Activated T-cell treated with anti-CD3 and anti-CD28 coated beads for 1 hour (primary cell): ENCODE data around the gene SLC25A26.

Source experiments
- DNase-seq: peaks from one replicate; pipeline ENCODE4 v3.0.0-alpha.2; 2020; ENCODE audit warnings: low read depth

SLC25A26 gene

GRCh38 chr3:66396888-66397287 lies 176.1 kb downstream of the SLC25A26 start:
- DNase-seq, result no peak

DNA sequence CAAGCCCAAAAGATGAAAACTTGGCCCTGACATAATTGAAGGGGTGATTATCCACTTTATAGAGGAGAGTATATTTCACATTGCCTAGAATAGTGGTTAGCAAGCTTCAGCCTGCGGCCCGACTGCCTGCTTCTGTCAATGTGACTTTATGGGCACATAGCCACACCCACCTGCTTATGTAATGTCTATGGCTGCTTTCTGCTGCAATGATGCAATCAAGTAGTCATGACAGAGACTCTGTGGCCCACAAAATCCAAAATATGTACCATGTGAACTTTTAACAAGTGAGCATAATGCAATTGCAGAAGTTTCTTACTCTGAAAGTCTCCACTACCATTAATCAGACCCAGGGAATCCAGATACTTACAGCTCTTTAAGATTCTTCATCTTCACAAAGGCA lies 176.9 kb downstream of the SLC25A26 start:
- no peak for DNase-seq

DNA sequence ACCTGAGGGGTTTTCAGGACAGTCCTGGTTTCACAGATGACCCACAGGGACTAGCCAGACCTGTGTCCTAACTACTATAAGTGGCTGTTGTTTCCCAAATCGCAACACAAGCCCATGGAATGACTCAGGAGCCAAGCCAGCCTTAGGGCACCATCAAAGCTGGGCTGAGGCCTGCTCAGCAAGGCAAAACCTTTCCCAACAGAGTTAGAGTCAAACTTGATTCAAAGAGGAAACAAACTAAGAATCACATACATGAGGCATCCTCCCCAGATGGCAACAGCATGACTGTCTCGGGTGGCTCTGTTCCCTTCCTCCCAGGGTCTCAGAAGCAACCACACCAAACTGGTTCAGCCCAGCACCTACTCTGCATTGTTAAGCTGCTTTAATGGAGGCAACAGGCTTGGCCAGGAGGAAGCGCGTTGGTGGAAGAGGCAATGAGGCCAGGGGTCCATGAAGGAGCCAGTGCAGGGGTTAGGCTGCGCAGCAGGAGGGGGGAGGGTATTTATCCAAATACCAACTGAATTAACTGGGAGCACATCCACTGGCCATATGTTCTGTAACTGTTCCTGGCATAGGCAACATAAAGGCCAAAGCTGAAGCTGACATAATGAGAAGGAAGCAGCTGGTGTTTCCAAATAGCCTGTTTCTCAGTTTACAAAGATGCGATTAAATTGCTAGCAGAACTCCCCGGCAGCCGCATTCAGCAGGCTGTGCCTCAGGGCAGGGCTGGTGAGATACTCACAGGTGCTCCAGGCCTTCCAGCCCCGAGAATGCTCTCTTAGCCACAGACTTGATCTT lies 177.6 kb downstream of the SLC25A26 start:
- no peak for DNase-seq

- DNase-seq, result no peak
Observed at GRCh38 chr3:66399529-66400232, 178.9 kb downstream of the SLC25A26 start.

GRCh38 chr3:66400411-66401156 lies 179.8 kb downstream of the SLC25A26 start:
- DNase-seq, result no peak

DNA sequence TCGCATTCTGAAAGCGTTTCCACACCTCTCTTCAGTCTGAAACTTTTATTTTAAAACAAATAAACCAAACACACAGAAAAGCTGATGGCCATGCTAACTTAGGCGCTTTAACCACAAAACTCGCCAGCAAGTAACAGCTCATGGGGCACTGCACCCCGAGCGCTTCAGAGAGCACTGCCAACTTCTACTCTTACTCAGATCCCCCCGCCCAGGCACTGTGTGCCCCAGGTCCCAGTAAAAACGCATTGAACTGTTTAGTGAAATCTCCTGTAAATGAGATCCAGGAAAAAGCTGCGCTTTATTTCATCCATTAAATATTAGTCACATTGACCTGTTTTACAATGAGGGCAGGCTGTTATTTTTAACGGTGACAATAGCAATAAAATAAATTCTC lies 180.4 kb downstream of the SLC25A26 start:
- DNase-seq, result no peak

- DNase-seq, result no peak
Observed at GRCh38 chr3:66401675-66402491, 181.1 kb downstream of the SLC25A26 start.

DNA sequence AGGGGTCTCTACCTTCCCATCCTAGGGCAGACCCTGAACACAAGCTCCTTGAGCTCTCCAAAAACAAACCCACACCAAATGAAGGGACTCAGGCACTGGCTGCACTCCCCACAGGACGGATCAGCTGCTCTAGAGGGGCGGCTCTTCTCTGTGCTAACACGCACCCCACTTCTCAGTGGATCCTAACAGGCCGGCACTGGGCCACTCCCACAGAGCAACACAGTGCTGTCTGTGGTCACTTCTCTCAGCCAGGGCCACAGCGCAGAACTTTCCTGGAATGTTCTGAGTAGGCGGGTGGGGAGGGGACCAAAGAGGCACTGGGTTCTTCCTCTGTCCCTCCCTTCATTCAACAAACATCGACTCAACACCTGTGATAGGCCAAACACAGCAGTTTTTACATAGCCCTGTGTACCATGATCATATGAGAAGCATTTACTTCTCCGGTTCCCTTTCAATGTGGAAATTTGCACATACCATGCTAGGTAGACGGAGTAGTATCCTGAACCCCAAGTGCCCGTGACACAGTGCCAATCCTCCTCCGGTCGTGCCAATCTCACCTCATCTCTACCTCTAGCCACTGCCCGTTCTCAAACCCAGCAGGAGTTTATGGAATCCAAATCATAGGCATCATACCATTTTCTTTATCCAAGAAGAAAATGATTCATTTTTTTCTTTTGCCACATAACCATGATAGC lies 181.9 kb downstream of the SLC25A26 start:
- no peak for DNase-seq

DNA sequence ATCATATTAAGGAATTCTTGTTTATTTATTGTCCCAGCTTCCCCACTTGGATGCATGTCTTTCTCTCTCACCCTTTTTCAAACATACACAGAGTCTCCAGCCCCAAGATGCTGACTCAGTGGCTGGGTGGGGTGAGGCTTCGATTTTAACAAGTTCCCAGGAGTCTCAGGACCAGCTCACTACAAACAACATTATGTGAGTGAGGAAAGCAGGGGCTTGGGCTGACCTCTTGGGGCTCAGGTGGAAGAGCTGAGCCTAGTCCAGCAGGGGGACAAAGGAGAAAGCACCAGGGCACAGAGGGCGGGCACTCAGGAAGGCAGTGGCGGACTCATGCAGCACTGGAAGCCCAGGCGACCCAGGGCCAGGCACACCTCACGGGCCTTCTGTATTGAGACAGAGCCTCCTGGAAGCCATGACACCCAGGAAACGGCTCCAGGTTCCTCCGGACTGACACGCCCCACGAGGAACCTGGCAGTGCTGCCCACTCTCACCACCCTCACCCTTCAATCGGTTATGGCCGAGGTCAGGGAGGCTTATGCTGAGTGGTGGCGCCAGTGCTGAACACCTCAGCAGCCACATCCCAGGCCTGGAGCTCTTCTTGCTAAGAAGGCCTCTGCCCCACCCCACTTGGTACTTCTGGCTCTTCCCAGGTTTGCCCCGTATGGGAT lies 182.7 kb downstream of the SLC25A26 start:
- no peak for DNase-seq

- DNase-seq, result no peak
Observed at GRCh38 chr3:66404197-66404596, 183.4 kb downstream of the SLC25A26 start.

GRCh38 chr3:66404903-66405700 lies 184.3 kb downstream of the SLC25A26 start:
- DNase-seq, result no peak

DNA sequence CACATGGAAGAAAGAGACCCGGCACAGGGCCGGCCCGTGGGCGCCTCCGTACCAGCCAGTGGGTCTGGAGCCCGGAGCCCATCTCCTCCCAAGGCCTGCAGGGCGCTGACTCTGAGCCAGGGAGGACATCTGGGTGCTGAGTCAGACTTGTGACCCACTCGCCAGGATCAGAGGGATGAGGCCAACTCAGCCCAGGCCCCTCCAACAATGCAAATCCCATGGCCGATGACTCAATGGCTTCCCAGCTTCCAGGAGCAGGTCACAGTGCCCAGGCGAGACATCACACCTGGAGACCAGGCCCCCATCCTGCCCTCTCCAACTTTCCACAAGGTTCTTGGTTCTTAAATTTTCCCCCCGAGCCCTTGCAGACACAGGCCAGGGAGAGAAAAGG lies 184.9 kb downstream of the SLC25A26 start:
- DNase-seq, result no peak

GRCh38 chr3:66406163-66406562 lies 185.4 kb downstream of the SLC25A26 start:
- no peak for DNase-seq

DNA sequence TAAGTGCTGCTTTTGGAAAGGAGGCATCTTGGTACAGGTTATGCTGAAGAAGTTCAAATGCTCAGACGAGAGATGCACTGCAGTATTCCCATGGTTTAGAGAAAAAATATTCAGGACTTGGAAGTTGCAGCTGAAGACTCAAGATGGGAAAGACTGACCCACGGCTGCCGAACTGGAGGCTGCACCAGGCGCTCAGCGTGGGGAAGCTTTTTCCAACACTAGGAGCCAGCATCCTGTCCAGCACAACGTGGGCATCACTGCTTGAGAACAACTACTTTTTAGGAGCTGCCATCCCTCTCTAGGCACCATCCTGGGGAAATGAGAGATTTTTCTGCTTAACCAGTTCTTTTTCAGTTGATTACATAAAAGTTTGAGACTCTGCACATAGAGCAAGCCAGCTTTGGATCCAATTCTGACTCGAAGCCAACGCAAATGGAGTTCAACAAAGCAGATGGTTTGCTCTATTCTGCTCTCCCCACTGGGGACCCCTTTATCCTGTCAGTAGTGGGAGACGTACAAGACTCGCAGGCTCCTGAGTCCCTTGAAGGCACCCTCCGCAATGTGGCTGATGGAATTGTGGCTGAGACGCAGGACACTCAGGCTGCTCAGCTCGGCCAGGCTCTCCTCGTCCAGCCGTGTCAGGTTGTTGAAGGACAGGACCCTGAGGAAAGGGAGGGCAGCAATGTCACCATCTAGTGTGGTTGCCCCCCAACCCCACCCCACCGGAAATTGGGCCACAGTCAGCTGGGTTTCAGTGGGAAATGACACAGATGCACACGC lies 186.2 kb downstream of the SLC25A26 start:
- no peak for DNase-seq

DNA sequence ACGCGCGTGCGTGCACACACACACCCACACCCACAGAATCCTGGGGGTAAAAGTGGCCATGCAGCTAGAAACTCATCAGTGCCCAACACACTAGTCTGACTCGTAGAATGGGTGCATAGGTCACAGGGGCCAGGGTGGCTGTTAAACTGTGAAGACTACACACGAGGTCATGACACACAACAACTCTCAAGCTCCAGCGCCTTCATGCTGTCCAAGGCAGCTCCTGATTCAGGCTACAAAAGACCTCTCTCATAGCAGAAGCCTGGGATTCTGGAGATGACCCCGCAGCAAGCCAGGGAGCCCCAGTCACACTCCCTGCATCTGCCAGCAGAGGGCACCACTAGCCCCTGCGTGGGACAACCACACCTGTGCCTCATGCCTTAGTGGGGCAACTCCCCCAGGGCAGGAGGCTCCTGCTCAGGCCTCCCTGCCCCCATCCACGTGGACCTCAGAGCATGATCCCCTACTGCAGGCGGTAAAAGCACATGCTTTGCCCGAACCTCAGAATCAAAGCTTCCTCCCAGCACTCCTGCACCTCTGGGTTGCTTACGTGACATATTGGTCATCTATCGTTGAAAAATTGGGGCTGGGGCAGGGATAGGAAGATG lies 186.9 kb downstream of the SLC25A26 start:
- DNase-seq, result peak; percentile 70

GRCh38 chr3:66409771-66410754 lies 189.3 kb downstream of the SLC25A26 start:
- no peak for DNase-seq

DNA sequence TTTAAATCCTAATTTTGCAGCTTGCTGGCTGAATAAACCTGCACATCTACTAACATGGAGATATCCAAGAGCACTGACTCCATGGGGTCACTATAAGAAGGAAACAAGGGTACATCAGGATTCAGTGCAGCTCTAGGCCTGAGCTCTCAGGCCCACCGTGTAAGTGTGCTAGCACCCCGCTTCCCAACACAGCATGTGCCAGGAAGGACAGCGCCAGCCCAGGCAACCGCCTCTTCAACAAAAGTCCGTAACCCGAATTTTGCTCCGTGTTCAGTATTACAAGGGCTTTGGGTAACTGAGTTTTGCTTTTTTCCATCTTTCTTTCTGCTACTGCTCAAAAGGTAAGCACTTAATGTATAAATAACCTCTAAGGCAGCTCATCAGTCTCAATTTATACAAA lies 190.2 kb downstream of the SLC25A26 start:
- no peak for DNase-seq

- no peak for DNase-seq
Observed at GRCh38 chr3:66411474-66411873, 190.7 kb downstream of the SLC25A26 start.
